ENCODE measurements around the gene TNIP3.

The TNIP3 gene

GRCh38 chr4:121129606-121130325 lies 34.4 kb downstream of the TNIP3 start:
- no peak for FAIRE-seq

- no peak for FAIRE-seq
These were observed 37.0 kb downstream of the TNIP3 start for GRCh38 chr4:121127100-121127499.

GRCh38 chr4:121126449-121127006 lies 37.6 kb downstream of the TNIP3 start:
- FAIRE-seq = no peak

GRCh38 chr4:121125498-121125885 lies 38.6 kb downstream of the TNIP3 start:
- no peak for FAIRE-seq

- FAIRE-seq = no peak
These were observed 41.5 kb downstream of the TNIP3 start for GRCh38 chr4:121122661-121123060.

GRCh38 chr4:121119715-121120114 lies 44.4 kb downstream of the TNIP3 start:
- no peak for FAIRE-seq

- FAIRE-seq = no peak
These were observed 45.8 kb downstream of the TNIP3 start for GRCh38 chr4:121118344-121118743.

- no peak for FAIRE-seq
These were observed 49.4 kb downstream of the TNIP3 start for GRCh38 chr4:121114756-121115155.

- peak; percentile 77 for FAIRE-seq
These were observed 51.6 kb downstream of the TNIP3 start for GRCh38 chr4:121112530-121112929.

GRCh38 chr4:121108557-121108956 lies 55.6 kb downstream of the TNIP3 start:
- FAIRE-seq = no peak

- no peak for FAIRE-seq
These were observed 56.6 kb downstream of the TNIP3 start for GRCh38 chr4:121107507-121107906.

- FAIRE-seq = no peak
These were observed 63.9 kb downstream of the TNIP3 start for GRCh38 chr4:121100093-121100775.

- FAIRE-seq = no peak
These were observed 65.9 kb downstream of the TNIP3 start for GRCh38 chr4:121098266-121098665.

GRCh38 chr4:121096629-121097028 lies 67.5 kb downstream of the TNIP3 start:
- peak; percentile 92 for FAIRE-seq

- FAIRE-seq = no peak
These were observed 67.9 kb downstream of the TNIP3 start for GRCh38 chr4:121096191-121096590.

- FAIRE-seq = no peak
These were observed 69.7 kb downstream of the TNIP3 start for GRCh38 chr4:121094297-121094966.

GRCh38 chr4:121093261-121093660 lies 70.9 kb downstream of the TNIP3 start:
- FAIRE-seq = no peak

- no peak for FAIRE-seq
These were observed 72.2 kb downstream of the TNIP3 start for GRCh38 chr4:121091941-121092340.

- FAIRE-seq = no peak
These were observed 75.3 kb downstream of the TNIP3 start for GRCh38 chr4:121088867-121089266.
